Right cardiac atrium (tissue), 5 donors: ENCODE data around the gene CIB2. TPM values are rescaled to one million over a fixed set of nuclear protein-coding genes. Genes with fewer than 3 reads are reported as not detected.

Experiments used
- ATAC-seq, 2 donors: fragments of 200-7000 bp; cut with Tn5 transposase; one replicate each; pipeline versions ENCODE4 v1.8.0 to v1.9.1; 2020; ENCODE audit warnings: moderate library complexity in 2 of 2, mild to moderate bottlenecking in 1 of 2
- DNase-seq, 3 donors: peaks; one replicate each; pipeline ENCODE4 v3.0.0-alpha.2; 2020
- H3K27ac ChIP-seq: one replicate; pipeline ENCODE4 v1.5.1; 2013; ENCODE audit warnings: mild to moderate bottlenecking, low read length, control low read depth, moderate library complexity
- H3K27me3 ChIP-seq: one replicate; pipeline ENCODE4 v1.6.1; 2013; ENCODE audit not compliant: control insufficient read depth, insufficient read depth
- H3K4me1 ChIP-seq: one replicate; pipeline ENCODE4 v1.6.1; 2013; ENCODE audit warnings: low read length; ENCODE audit not compliant: control insufficient read depth, insufficient read depth
- H3K4me3 ChIP-seq: one replicate; pipeline ENCODE4 v1.5.1; 2013; ENCODE audit warnings: low read length, control low read depth
- H3K9me3 ChIP-seq: one replicate; pipeline ENCODE4 v1.6.1; 2013; ENCODE audit warnings: low read length; ENCODE audit not compliant: control insufficient read depth
- WGBS: extraction: QIAGEN DNeasy Blood & Tissue Kit; methylation state at CpG from one replicate; pipeline ENCODE4 v1.1.7; 2013; 5-methylcytosine and 5-hydroxymethylcytosine counted together
- intact Hi-C, 4 donors: fragments of 100-400 bp; cut with DNase I; formaldehyde crosslinking; loops; one replicate each; pipeline versions ENCODE4 v1.11.0 to v1.14.0; 2022 to 2023
- polyA plus RNA-seq: library from polyadenylated mRNA; stranded (reverse); fragments of 200-250 nt; gene quantifications from one replicate; pipeline ENCODE4 v1.2.3, GENCODE V29; 2013
- total RNA-seq, 4 donors: library from RNA; stranded (reverse); fragmentation: NEBNext Ultra II Directional; extraction: Animal tissue kit (Norgen Biotek cat#: 25700); gene quantifications; one replicate each; pipeline ENCODE4 v1.2.1, GENCODE V29; 2021
- donor health status: healthy with polysubstance abuse.
- donor health status: DM: no; HTN: yes; CAD: no.
- donor health status: DM: no; HTN: no; CAD: no.
- donor health status: DM: no; HTN: yes; CAD: no; lungs with severe emphysema.
- donor health status: DM: yes; HTN: yes; CAD: no.

CIB2 gene
- total and polyA plus RNA-seq, 5 donors: 55.0 to 76.3 (median 59.3) TPM

GRCh38 chr15:78073046-78073787, 58.0 kb downstream of the CIB2 start:
- DNase-seq (no peak), ATAC-seq (no peak)
- peaks cover 20% of the 10 kb centered on the region for H3K4me1 ChIP-seq
- intact Hi-C loops: no loop called here
- no peak overlapping the region for H3K27ac ChIP-seq
- H3K4me3 ChIP-seq: no peak overlapping the region
- H3K27me3 ChIP-seq: no peaks in the 10 kb centered on the region
- WGBS: 88% methylated on average over 5 of the region's 5 CpGs
- no peaks in the 10 kb centered on the region for H3K9me3 ChIP-seq

GRCh38 chr15:78072080-78072892, 59.0 kb downstream of the CIB2 start:
- Histone ChIP-seq H3K27ac (peak overlapping the region; percentile 65), H3K4me3 (no peak overlapping the region)
- intact Hi-C loops: no loop called here

GRCh38 chr15:78071383-78071782, 59.9 kb downstream of the CIB2 start:
- no peak overlapping the region for H3K4me3 ChIP-seq
- no peaks in the 10 kb centered on the region for H3K9me3 ChIP-seq
- WGBS: 56% methylated on average over 2 of the region's 2 CpGs
- no peak overlapping the region for H3K27ac ChIP-seq
- no peak for DNase-seq
- peaks cover 29% of the 10 kb centered on the region for H3K4me1 ChIP-seq
- no peak for ATAC-seq
- no peaks in the 10 kb centered on the region for H3K27me3 ChIP-seq
- intact Hi-C loops: no loop called here

More at GRCh38 chr15:78072080-78072892, 59.0 kb downstream of the CIB2 start:
- Histone ChIP-seq H3K4me1 (peaks cover 25% of the 10 kb centered on the region), H3K9me3 (no peaks in the 10 kb centered on the region), H3K27me3 (no peaks in the 10 kb centered on the region)
- DNase-seq (no peak), ATAC-seq (peak in 1 of 2 donors; percentile 22)
- WGBS: 34% methylated on average over 9 of the region's 9 CpGs

GRCh38 chr15:78070049-78070700, 61.1 kb downstream of the CIB2 start:
- Histone ChIP-seq H3K27ac (peak overlapping the region; percentile 42), H3K4me1 (peaks cover 34% of the 10 kb centered on the region), H3K27me3 (no peaks in the 10 kb centered on the region), H3K9me3 (no peaks in the 10 kb centered on the region), H3K4me3 (no peak overlapping the region)
- no peak for ATAC-seq
- DNase-seq: peak in 1 of 3 donors; percentile 61
- intact Hi-C loops: no loop called here
- 71% methylated on average over 4 of the region's 4 CpGs for WGBS

GRCh38 chr15:78069462-78070029, 61.7 kb downstream of the CIB2 start:
- intact Hi-C loops: no loop called here
- Histone ChIP-seq H3K4me1 (peaks cover 34% of the 10 kb centered on the region), H3K9me3 (no peaks in the 10 kb centered on the region), H3K27ac (peak overlapping the region; percentile 53), H3K27me3 (no peaks in the 10 kb centered on the region), H3K4me3 (no peak overlapping the region)
- ATAC-seq (no peak), DNase-seq (no peak)
- WGBS: 74% methylated on average over 5 of the region's 5 CpGs

GRCh38 chr15:78069052-78069414, 62.2 kb downstream of the CIB2 start:
- intact Hi-C loops: no loop called here
- DNase-seq (no peak), ATAC-seq (no peak)
- Histone ChIP-seq H3K4me3 (no peak overlapping the region), H3K9me3 (no peaks in the 10 kb centered on the region), H3K27me3 (no peaks in the 10 kb centered on the region), H3K4me1 (peaks cover 34% of the 10 kb centered on the region), H3K27ac (peak overlapping the region; percentile 58)
- 62% methylated on average over 7 of the region's 7 CpGs for WGBS

GRCh38 chr15:78067328-78068228, 63.7 kb downstream of the CIB2 start:
- DNase-seq (no peak), ATAC-seq (no peak)
- 26% methylated on average over 1 of the region's 1 CpG for WGBS
- Histone ChIP-seq H3K9me3 (no peaks in the 10 kb centered on the region), H3K4me3 (no peak overlapping the region), H3K27ac (peak overlapping the region; percentile 43), H3K27me3 (no peaks in the 10 kb centered on the region), H3K4me1 (peaks cover 37% of the 10 kb centered on the region)
- intact Hi-C loops: no loop called here

- intact Hi-C loops: no loop called here
- Histone ChIP-seq H3K27me3 (no peaks in the 10 kb centered on the region), H3K4me3 (no peak overlapping the region), H3K9me3 (no peaks in the 10 kb centered on the region), H3K4me1 (peaks cover 34% of the 10 kb centered on the region), H3K27ac (peak overlapping the region; percentile 98)
- WGBS: 69% methylated on average over 7 of the region's 7 CpGs
- peak in 1 of 2 donors; percentile 11 for ATAC-seq
- DNase-seq: no peak
Observed at GRCh38 chr15:78065973-78066946, 65.0 kb downstream of the CIB2 start.

- H3K4me1 ChIP-seq: peaks cover 34% of the 10 kb centered on the region
- no peaks in the 10 kb centered on the region for H3K9me3 ChIP-seq
- intact Hi-C loops: no loop called here
- peak overlapping the region; percentile 98 for H3K27ac ChIP-seq
- no peaks in the 10 kb centered on the region for H3K27me3 ChIP-seq
- no peak overlapping the region for H3K4me3 ChIP-seq
- DNase-seq (peak; percentile 63 to 87 (median 72)), ATAC-seq (peak; percentile 89)
- 36% methylated on average over 5 of the region's 5 CpGs for WGBS
Observed at GRCh38 chr15:78065284-78065872, 65.9 kb downstream of the CIB2 start.
